Vagina (tissue), 2 donors: Measurements from ENCODE around the gene PTMA.

Experiments used
- POLR2A ChIP-seq, 2 donors: fragments of 450-650 bp; IDR thresholded peaks; one replicate each; pipeline ENCODE4 v1.6.1; 2017; ENCODE audit warnings: antibody characterized with exemption in 2 of 2, mild to moderate bottlenecking in 2 of 2, moderate library complexity in 2 of 2
- POLR2AphosphoS5 ChIP-seq, 2 donors: sonication (generic); formaldehyde crosslinking; IDR thresholded peaks; one replicate each; pipeline ENCODE4 v1.9.0; 2017; ENCODE audit warnings: antibody characterized with exemption in 2 of 2, mild to moderate bottlenecking in 2 of 2, low read depth in 1 of 2; ENCODE audit not compliant: insufficient read depth in 1 of 2
- TF ChIP-seq, protein P1 (sequence below), 3 experiments: fragments of 450-650 bp in 2 of 3; fragments of 200-600 bp in 1 of 3; sonication (generic) in 1 of 3; IDR thresholded peaks; one replicate each; pipeline ENCODE4 v1.5.1; 2017 to 2019; ENCODE audit warnings: antibody characterized with exemption in 3 of 3, mild to moderate bottlenecking in 2 of 3, moderate library complexity in 2 of 3

DNA sequence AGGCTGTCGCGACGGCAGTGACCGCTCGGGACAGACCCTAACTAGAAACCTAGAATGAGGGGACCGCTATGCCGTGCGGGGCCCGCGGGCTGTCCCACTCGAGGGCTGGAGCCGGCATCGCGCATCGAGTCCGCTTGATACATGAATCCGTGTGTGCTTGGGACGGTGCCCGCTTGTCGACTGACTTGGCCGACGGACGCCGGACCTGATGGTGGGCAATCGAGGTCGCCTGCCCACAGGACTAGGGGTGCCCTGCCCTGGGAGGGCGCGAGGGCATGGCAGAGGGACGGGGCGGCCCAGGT, 749 bp upstream of the PTMA start:
- TF ChIP-seq, protein P1, sequence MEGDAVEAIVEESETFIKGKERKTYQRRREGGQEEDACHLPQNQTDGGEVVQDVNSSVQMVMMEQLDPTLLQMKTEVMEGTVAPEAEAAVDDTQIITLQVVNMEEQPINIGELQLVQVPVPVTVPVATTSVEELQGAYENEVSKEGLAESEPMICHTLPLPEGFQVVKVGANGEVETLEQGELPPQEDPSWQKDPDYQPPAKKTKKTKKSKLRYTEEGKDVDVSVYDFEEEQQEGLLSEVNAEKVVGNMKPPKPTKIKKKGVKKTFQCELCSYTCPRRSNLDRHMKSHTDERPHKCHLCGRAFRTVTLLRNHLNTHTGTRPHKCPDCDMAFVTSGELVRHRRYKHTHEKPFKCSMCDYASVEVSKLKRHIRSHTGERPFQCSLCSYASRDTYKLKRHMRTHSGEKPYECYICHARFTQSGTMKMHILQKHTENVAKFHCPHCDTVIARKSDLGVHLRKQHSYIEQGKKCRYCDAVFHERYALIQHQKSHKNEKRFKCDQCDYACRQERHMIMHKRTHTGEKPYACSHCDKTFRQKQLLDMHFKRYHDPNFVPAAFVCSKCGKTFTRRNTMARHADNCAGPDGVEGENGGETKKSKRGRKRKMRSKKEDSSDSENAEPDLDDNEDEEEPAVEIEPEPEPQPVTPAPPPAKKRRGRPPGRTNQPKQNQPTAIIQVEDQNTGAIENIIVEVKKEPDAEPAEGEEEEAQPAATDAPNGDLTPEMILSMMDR (IDR thresholded peaks at IDR 0.05) = no peak
- TF ChIP-seq POLR2A (IDR thresholded peaks at IDR 0.05) (no peak), POLR2AphosphoS5 (IDR thresholded peaks at IDR 0.05; ENCODE audit: insufficient read depth in 1 of 2, low read depth in 1 of 2) (no peak)
